Central memory CD4-positive, alpha-beta T cell (primary cell): ENCODE results near the gene MS4A18.

Experiments used
- DNase-seq: peaks from one replicate; pipeline ENCODE4 v3.0.0; 2022

The MS4A18 gene

GRCh38 chr11:60790726-60791125 lies 66.2 kb downstream of the MS4A18 start:
- DNase-seq = no peak

DNA sequence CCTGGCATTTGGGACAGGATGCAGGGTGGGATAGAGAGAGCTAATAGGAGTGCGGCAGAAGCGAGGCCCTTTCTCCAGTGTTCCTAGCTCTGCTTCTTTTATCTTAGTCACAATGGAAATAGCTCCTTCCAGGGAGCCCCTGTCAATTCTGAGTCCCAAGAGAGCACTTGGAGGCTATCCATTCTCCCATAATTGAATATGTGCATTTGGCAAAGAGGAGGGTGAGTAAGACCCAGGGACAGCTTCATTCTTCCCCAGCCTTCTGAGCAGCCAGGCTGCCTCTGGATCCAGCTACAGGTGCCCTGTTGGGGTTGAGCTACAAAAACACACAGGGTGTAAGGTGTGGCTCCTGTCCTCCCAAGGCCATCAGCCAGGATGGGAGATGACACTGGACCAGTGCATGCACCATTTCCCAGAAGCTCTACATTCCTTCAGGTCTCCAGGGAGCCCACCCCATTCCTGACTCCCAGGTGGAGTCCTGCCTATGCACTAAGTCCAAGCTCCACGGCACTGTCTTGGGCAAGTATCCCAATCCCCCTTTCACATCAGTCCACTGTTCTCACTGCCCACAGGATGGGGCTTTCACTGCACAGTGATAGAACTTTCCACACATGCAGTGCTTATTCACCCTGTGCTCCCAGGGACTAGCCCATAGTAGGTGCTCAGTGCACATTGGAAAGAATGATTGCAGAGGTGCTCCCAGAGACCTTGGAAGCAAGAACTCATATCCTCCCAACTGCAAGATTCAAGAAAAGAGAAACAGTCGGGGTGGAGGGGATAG lies 66.8 kb downstream of the MS4A18 start:
- no peak for DNase-seq

DNA sequence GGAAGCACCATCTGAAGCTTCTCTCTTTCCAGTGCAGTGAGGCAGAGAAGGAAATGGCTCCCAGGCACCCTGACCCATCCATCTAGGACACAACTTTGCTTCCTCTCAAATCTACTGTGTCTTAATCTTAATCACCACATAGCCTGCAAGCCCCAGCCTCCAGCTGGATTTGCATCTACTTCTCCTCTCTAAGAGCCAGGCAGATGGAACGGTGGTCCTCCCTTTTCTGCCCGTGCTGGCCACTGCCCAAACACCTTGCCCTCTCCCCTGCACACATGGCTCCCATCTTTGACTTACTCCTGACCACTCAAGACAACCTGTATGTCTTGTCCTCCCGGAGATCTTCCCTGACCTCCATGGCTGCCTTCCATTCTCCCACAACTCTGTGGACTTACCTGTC lies 68.0 kb downstream of the MS4A18 start:
- no peak for DNase-seq
